Hepatocyte (in vitro differentiated cells): Measurements from ENCODE around the gene MEF2D. TPM values are rescaled to one million over a fixed set of nuclear protein-coding genes. Genes with fewer than 3 reads are reported as not detected.
A peak's percentile ranks its signal among the peaks of the same experiment; 100 is the strongest.

Experiments used
- DNase-seq: peaks from one replicate; pipeline ENCODE4 v3.0.0-alpha.2; 2016; ENCODE audit warnings: low spot score
- H2AFZ ChIP-seq: fragments of 200-600 bp; sonication (generic); 2 replicates; pipeline ENCODE4 v1.6.0; 2016; ENCODE audit warnings: antibody characterized with exemption, mild to moderate bottlenecking
- H3K27ac ChIP-seq: fragments of 200-600 bp; sonication (generic); 2 replicates; pipeline ENCODE4 v1.5.1; 2016; ENCODE audit warnings: mild to moderate bottlenecking
- H3K27me3 ChIP-seq: fragments of 200-600 bp; sonication (generic); 2 replicates; pipeline ENCODE4 v1.6.1; 2016
- H3K36me3 ChIP-seq: fragments of 200-600 bp; sonication (generic); replicated peaks from 2 replicates; pipeline ENCODE4 v1.5.1; 2016; ENCODE audit warnings: low read depth; ENCODE audit not compliant: insufficient read depth
- H3K4me1 ChIP-seq: fragments of 200-600 bp; sonication (generic); 2 replicates; pipeline ENCODE4 v1.5.1; 2016; ENCODE audit warnings: mild to moderate bottlenecking, moderate library complexity; ENCODE audit not compliant: insufficient read depth
- H3K4me2 ChIP-seq: fragments of 200-600 bp; sonication (generic); 2 replicates; pipeline ENCODE4 v1.6.0; 2016
- H3K4me3 ChIP-seq: fragments of 200-600 bp; sonication (generic); 2 replicates; pipeline ENCODE4 v1.5.1; 2016; ENCODE audit warnings: mild to moderate bottlenecking
- H3K79me2 ChIP-seq: fragments of 200-600 bp; sonication (generic); 2 replicates; pipeline ENCODE4 v1.6.0; 2017; ENCODE audit warnings: mild to moderate bottlenecking
- H3K9me2 ChIP-seq: fragments of 200-600 bp; sonication (generic); replicated peaks from 2 replicates; pipeline ENCODE4 v1.6.0; 2017; ENCODE audit warnings: mild to moderate bottlenecking; ENCODE audit not compliant: insufficient read depth
- H3K9me3 ChIP-seq: fragments of 200-600 bp; sonication (generic); 2 replicates; pipeline ENCODE4 v1.5.1; 2016; ENCODE audit warnings: low read depth, mild to moderate bottlenecking
- H4K20me1 ChIP-seq: fragments of 200-600 bp; sonication (generic); 2 replicates; pipeline ENCODE4 v1.6.0; 2016; ENCODE audit warnings: mild to moderate bottlenecking; ENCODE audit not compliant: insufficient read depth, poor library complexity, severe bottlenecking
- EZH2 ChIP-seq: fragments of 200-600 bp; sonication (generic); IDR thresholded peaks from 2 replicates; pipeline ENCODE4 v1.6.1; 2016; ENCODE audit warnings: antibody characterized with exemption, mild to moderate bottlenecking, borderline replicate concordance
- EZH2phosphoT487 ChIP-seq: fragments of 200-600 bp; sonication (generic); IDR thresholded peaks from one replicate; pipeline ENCODE4 v1.6.1; 2018; ENCODE audit warnings: antibody characterized with exemption, mild to moderate bottlenecking, low read depth, moderate library complexity; ENCODE audit not compliant: unreplicated experiment, severe bottlenecking
- WGBS: methylation state at CpG from one replicate; pipeline ENCODE4 v1.1.6; 2016; ENCODE audit warnings: low lambda C conversion rate; ENCODE audit errors: missing lambda C conversion rate; 5-methylcytosine and 5-hydroxymethylcytosine counted together
- polyA plus RNA-seq: library from polyadenylated mRNA; unstranded; fragments of >200 nt; fragmentation: Nextera tagmentation; extraction: Ambion mirVana; gene quantifications from 2 replicates; pipeline ENCODE4 v1.2.1, GENCODE V29; 2016
- total RNA-seq: library from RNA; depleted of rRNA; stranded (reverse); fragments of >200 nt; gene quantifications from 2 replicates; pipeline ENCODE4 v1.2.3, GENCODE V29; 2014
- TF ChIP-seq, protein P1 (sequence below): fragments of 200-600 bp; sonication (generic); IDR thresholded peaks from 2 replicates; pipeline ENCODE4 v1.5.1; 2016; ENCODE audit warnings: antibody characterized with exemption, mild to moderate bottlenecking; ENCODE audit not compliant: poor library complexity

The MEF2D gene
- total and polyA plus RNA-seq, 2 experiments from 2014 or later: 20.1 to 25.1 TPM

DNA sequence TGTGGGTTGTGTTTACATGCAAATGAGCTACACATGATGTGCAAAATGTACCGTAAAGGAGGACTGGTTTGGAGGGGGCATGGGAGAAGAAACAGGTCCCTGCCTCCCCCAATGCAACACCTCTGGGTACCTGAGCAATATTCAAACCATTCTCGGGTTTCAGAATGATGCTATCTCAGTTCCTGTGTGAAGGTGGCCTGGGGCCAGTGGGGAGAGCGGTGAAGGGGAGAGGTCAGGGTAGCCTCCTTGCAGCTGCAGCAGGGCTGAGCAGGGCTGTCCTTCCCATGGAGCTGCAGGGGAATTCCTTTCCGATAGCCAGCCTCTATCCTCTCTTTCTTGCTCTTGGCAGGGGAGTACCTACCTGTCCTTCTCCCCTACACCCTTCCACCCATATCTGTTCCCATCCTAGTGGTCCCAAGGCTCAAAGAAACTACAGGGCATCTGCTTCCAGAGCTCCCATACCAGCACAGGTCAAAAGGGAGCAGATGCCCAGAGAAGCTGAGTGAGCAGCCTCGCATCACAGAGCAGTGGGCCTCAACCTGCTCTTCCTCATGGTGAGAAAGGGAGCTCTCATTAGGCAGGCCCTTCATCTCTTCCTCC is 11.9 kb downstream of the MEF2D start:
- no peaks in the 10 kb centered on the region for H3K36me3 ChIP-seq
- peak overlapping the region; percentile 67 for H3K4me2 ChIP-seq
- H3K9me2 ChIP-seq: no peaks in the 10 kb centered on the region
- no peak overlapping the region for H2AFZ ChIP-seq
- H3K27me3 ChIP-seq: no peaks in the 10 kb centered on the region
- DNase-seq: no peak
- peaks cover 100% of the 10 kb centered on the region for H3K79me2 ChIP-seq
- peaks cover 100% of the 10 kb centered on the region for H4K20me1 ChIP-seq
- no peak overlapping the region for H3K27ac ChIP-seq
- 70% methylated on average over 5 of the region's 5 CpGs for WGBS
- no peak overlapping the region for H3K4me3 ChIP-seq
- TF ChIP-seq EZH2 (no peak), EZH2phosphoT487 (no peak)
- TF ChIP-seq, protein P1, sequence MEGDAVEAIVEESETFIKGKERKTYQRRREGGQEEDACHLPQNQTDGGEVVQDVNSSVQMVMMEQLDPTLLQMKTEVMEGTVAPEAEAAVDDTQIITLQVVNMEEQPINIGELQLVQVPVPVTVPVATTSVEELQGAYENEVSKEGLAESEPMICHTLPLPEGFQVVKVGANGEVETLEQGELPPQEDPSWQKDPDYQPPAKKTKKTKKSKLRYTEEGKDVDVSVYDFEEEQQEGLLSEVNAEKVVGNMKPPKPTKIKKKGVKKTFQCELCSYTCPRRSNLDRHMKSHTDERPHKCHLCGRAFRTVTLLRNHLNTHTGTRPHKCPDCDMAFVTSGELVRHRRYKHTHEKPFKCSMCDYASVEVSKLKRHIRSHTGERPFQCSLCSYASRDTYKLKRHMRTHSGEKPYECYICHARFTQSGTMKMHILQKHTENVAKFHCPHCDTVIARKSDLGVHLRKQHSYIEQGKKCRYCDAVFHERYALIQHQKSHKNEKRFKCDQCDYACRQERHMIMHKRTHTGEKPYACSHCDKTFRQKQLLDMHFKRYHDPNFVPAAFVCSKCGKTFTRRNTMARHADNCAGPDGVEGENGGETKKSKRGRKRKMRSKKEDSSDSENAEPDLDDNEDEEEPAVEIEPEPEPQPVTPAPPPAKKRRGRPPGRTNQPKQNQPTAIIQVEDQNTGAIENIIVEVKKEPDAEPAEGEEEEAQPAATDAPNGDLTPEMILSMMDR: no peak
- H3K9me3 ChIP-seq: no peaks in the 10 kb centered on the region
- peaks cover 40% of the 10 kb centered on the region for H3K4me1 ChIP-seq

DNA sequence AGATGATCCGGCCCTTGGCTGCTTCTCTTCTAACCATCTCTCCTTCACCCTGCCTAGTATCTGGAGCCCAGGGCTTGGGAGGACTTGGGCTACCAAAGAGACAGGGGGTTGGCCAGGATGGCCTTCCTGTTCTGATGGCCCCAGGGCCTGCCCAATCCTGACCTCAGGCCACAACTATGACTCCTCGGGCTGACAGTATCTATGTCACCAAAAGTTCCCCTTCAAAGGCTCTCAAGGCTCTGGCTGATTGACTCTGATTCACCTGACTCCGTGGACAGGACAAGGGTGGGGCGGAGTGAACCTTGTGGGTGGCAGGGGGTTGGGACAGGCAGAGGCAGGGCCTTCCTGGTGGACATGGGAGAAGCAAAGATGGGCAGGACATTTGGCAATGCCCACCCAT is 12.7 kb downstream of the MEF2D start:
- H2AFZ ChIP-seq: no peak overlapping the region
- no peaks in the 10 kb centered on the region for H3K36me3 ChIP-seq
- no peak overlapping the region for H3K4me2 ChIP-seq
- no peak overlapping the region for H3K27ac ChIP-seq
- H3K27me3 ChIP-seq: no peaks in the 10 kb centered on the region
- no peak for DNase-seq
- peaks cover 34% of the 10 kb centered on the region for H3K4me1 ChIP-seq
- 91% methylated on average over 4 of the region's 4 CpGs for WGBS
- TF ChIP-seq, protein P1: no peak
- TF ChIP-seq EZH2phosphoT487 (no peak), EZH2 (no peak)
- no peaks in the 10 kb centered on the region for H3K9me2 ChIP-seq
- H3K9me3 ChIP-seq: no peaks in the 10 kb centered on the region
- H3K4me3 ChIP-seq: no peak overlapping the region
- peaks cover 96% of the 10 kb centered on the region for H3K79me2 ChIP-seq
- H4K20me1 ChIP-seq: peaks cover 100% of the 10 kb centered on the region

DNA sequence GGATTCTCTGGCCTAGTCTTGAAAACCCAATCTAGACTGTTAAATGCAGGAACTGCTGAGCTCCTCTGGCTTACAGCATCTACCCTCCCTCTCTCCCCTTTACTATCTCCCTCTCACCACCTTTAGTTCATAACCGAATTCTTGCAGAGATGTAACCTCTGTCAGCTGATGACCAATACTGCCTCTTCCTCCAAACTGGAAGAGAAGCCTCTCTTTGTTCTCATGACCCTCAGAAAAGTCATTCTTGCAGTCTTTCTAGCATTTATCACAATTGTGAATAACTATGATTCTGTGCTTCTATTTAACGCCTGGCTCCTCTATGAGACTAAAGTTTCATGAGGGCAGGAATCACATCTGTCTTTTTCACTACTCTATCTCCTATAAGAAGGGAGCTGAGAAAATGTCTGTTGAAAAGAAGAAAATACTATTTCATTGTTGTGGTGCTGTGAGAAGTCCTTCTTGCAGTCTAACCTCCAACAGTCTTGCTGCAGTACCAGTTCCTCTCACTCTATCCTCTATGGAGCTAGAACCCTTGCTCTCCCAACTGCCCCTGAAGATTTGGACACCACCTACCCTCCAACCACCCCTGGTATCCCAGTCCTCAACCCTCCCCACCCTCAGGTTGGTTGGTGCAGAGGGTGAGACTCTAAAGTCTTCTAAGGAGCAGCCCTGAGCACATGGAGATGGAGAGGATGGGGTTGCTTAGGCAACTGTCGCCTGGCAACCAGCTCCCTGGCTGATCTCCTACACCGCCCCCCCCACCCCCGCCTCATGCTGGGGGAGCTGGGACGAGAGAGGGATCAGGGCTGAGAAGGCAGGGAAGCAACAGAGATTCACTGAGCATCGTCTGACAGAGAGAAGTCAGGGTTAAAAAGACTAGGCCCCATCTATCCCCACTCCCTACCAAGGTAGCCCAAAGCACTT is 13.9 kb downstream of the MEF2D start:
- Histone ChIP-seq H3K9me3 (no peaks in the 10 kb centered on the region), H3K79me2 (peaks cover 84% of the 10 kb centered on the region), H3K9me2 (no peaks in the 10 kb centered on the region), H2AFZ (no peak overlapping the region), H3K4me3 (no peak overlapping the region), H3K4me2 (no peak overlapping the region), H3K27ac (no peak overlapping the region), H3K4me1 (peaks cover 29% of the 10 kb centered on the region), H3K36me3 (no peaks in the 10 kb centered on the region), H4K20me1 (peaks cover 96% of the 10 kb centered on the region), H3K27me3 (no peaks in the 10 kb centered on the region)
- no peak for DNase-seq
- TF ChIP-seq, protein P1: no peak
- no peak for TF ChIP-seq EZH2
- WGBS: 83% methylated on average over 7 of the region's 7 CpGs
